Tibial artery (tissue), 4 donors: ENCODE results near the gene TRMT2A.

Source experiments
- DNase-seq, 2 donors: peaks; one replicate each; pipeline ENCODE4 v3.0.0-alpha.2; 2019
- H3K27ac ChIP-seq, 2 donors: fragments of 200-600 bp; sonication (generic) in 1 of 2; 1 replicate in 1 of 2; 2 replicates in 1 of 2; pipeline ENCODE4 v1.5.1; 2018 to 2019; ENCODE audit warnings: mild to moderate bottlenecking in 1 of 2
- H3K27me3 ChIP-seq, 2 donors: fragments of 200-600 bp; sonication (generic) in 1 of 2; one replicate each; pipeline versions ENCODE4 v1.5.1 to v1.6.0; 2016 to 2019
- H3K36me3 ChIP-seq, 3 donors: fragments of 200-600 bp; sonication (generic) in 2 of 3; one replicate each; pipeline ENCODE4 v1.5.1; 2016 to 2019; ENCODE audit warnings: mild to moderate bottlenecking in 2 of 3
- H3K4me1 ChIP-seq, 4 donors: fragments of 200-600 bp; sonication (generic) in 2 of 4; 1 replicate in 3 of 4; 2 replicates in 1 of 4; pipeline ENCODE4 v1.5.1; 2016 to 2019
- H3K4me3 ChIP-seq, 2 donors: fragments of 200-600 bp; sonication (generic) in 1 of 2; 1 replicate in 1 of 2; 2 replicates in 1 of 2; pipeline ENCODE4 v1.5.1; 2018 to 2019; ENCODE audit warnings: mild to moderate bottlenecking in 2 of 2
- H3K9me3 ChIP-seq, 3 donors: fragments of 200-600 bp; sonication (generic) in 1 of 3; one replicate each; pipeline ENCODE4 v1.5.1; 2016 to 2019
- CTCF ChIP-seq, 2 experiments: fragments of 200-600 bp in 1 of 2; fragments of 450-650 bp in 1 of 2; IDR thresholded peaks; one replicate each; pipeline ENCODE4 v1.5.1; 2017 to 2019; ENCODE audit warnings: antibody characterized with exemption in 2 of 2, mild to moderate bottlenecking in 1 of 2, moderate library complexity in 1 of 2
- intact Hi-C: fragments of 100-400 bp; cut with DNase I; formaldehyde crosslinking; loops from one replicate; pipeline ENCODE4 v1.15.0; 2023; ENCODE audit warnings: low total_unique reads

The TRMT2A gene

GRCh38 chr22:20064545-20065262, 52.3 kb downstream of the TRMT2A start:
- DNase-seq: no peak
- H3K4me3 ChIP-seq: no peak overlapping the region
- TF ChIP-seq CTCF (IDR thresholded peaks at IDR 0.05): no peak
- intact Hi-C loops: no loop called here
- H3K27ac ChIP-seq: no peak overlapping the region
- H3K36me3 ChIP-seq: peaks cover 28 to 65% (median 48%) of the 10 kb centered on the region in 3 donors
- no peaks in the 10 kb centered on the region for H3K27me3 ChIP-seq
- no peaks in the 10 kb centered on the region for H3K9me3 ChIP-seq
- H3K4me1 ChIP-seq: no peaks in the 10 kb centered on the region

- no peak for DNase-seq
- intact Hi-C loops: no loop called here
- TF ChIP-seq CTCF (IDR thresholded peaks at IDR 0.05): no peak
- H3K27ac ChIP-seq: no peak overlapping the region
- H3K27me3 ChIP-seq: no peaks in the 10 kb centered on the region
- H3K4me1 ChIP-seq: no peaks in the 10 kb centered on the region
- no peak overlapping the region for H3K4me3 ChIP-seq
- peaks cover 28 to 67% (median 51%) of the 10 kb centered on the region in 3 donors for H3K36me3 ChIP-seq
- no peaks in the 10 kb centered on the region for H3K9me3 ChIP-seq
Measured at GRCh38 chr22:20064140-20064480, 52.9 kb downstream of the TRMT2A start.

- TF ChIP-seq CTCF (IDR thresholded peaks at IDR 0.05): no peak
- Histone ChIP-seq H3K36me3 (peaks cover 28 to 73% (median 52%) of the 10 kb centered on the region in 3 donors), H3K27ac (no peak overlapping the region), H3K4me3 (no peak overlapping the region), H3K27me3 (no peaks in the 10 kb centered on the region), H3K4me1 (no peaks in the 10 kb centered on the region), H3K9me3 (no peaks in the 10 kb centered on the region)
- DNase-seq: no peak
- intact Hi-C loops: no loop called here
Measured at GRCh38 chr22:20063271-20064139, 53.5 kb downstream of the TRMT2A start.

GRCh38 chr22:20062766-20063083, 54.3 kb downstream of the TRMT2A start:
- Histone ChIP-seq H3K4me3 (no peak overlapping the region), H3K36me3 (peaks cover 28 to 81% (median 52%) of the 10 kb centered on the region in 3 donors), H3K27me3 (no peaks in the 10 kb centered on the region), H3K4me1 (no peaks in the 10 kb centered on the region), H3K27ac (no peak overlapping the region), H3K9me3 (no peaks in the 10 kb centered on the region)
- intact Hi-C loops: no loop called here
- no peak for DNase-seq
- no peak for TF ChIP-seq CTCF (IDR thresholded peaks at IDR 0.05)

GRCh38 chr22:20062043-20062765, 54.8 kb downstream of the TRMT2A start:
- Histone ChIP-seq H3K9me3 (no peaks in the 10 kb centered on the region), H3K27me3 (no peaks in the 10 kb centered on the region), H3K36me3 (peaks cover 32 to 86% (median 57%) of the 10 kb centered on the region in 3 donors), H3K27ac (no peak overlapping the region), H3K4me3 (no peak overlapping the region), H3K4me1 (no peaks in the 10 kb centered on the region)
- no peak for TF ChIP-seq CTCF (IDR thresholded peaks at IDR 0.05)
- DNase-seq: no peak
- intact Hi-C loops: no loop called here
